Stomach (tissue), 4 donors: ENCODE data around the gene ADORA1.

Experiments used
- CTCF ChIP-seq, 7 experiments: fragments of 450-650 bp in 4 of 7; fragments of 200-600 bp in 3 of 7; sonication (generic) in 3 of 7; IDR thresholded peaks; one replicate each; pipeline ENCODE4 v1.5.1; 2016 to 2019; ENCODE audit warnings: antibody characterized with exemption in 7 of 7, control low read depth in 2 of 7, mild to moderate bottlenecking in 1 of 7
- EP300 ChIP-seq: sonication (generic); formaldehyde crosslinking; IDR thresholded peaks from one replicate; pipeline ENCODE4 v1.6.1; 2017; ENCODE audit warnings: antibody characterized with exemption
- POLR2A ChIP-seq, 4 donors: fragments of 450-650 bp; IDR thresholded peaks; one replicate each; pipeline ENCODE4 v1.6.1; 2016; ENCODE audit warnings: antibody characterized with exemption in 4 of 4, control low read depth in 2 of 4, mild to moderate bottlenecking in 1 of 4, moderate library complexity in 1 of 4
- POLR2AphosphoS5 ChIP-seq, 3 donors: sonication (generic); formaldehyde crosslinking; IDR thresholded peaks; one replicate each; pipeline ENCODE4 v1.6.1; 2016; ENCODE audit warnings: antibody characterized with exemption in 3 of 3

GRCh38 chr1:203190949-203191348 is 63.4 kb downstream of the ADORA1 start:
- TF ChIP-seq CTCF (IDR thresholded peaks at IDR 0.05) = no peak
- no peak for TF ChIP-seq POLR2A (IDR thresholded peaks at IDR 0.05)
- TF ChIP-seq POLR2AphosphoS5 (IDR thresholded peaks at IDR 0.05) = no peak
- no peak for TF ChIP-seq EP300
